Neural progenitor cell (in vitro differentiated cells): ENCODE results near the gene CAPN2.

Source experiments
- EZH2 ChIP-seq: fragments of 200-600 bp; sonication (generic); IDR thresholded peaks from 2 replicates; pipeline ENCODE4 v1.6.1; 2017; ENCODE audit warnings: antibody characterized with exemption, mild to moderate bottlenecking, moderate library complexity
- EZH2phosphoT487 ChIP-seq: fragments of 200-600 bp; sonication (generic); IDR thresholded peaks from 2 replicates; pipeline ENCODE4 v1.6.1; 2017; ENCODE audit warnings: antibody characterized with exemption
- TF ChIP-seq, protein P1 (sequence below): fragments of 200-600 bp; sonication (generic); IDR thresholded peaks from 2 replicates; pipeline ENCODE4 v1.5.1; 2017; ENCODE audit warnings: antibody characterized with exemption, mild to moderate bottlenecking

DNA sequence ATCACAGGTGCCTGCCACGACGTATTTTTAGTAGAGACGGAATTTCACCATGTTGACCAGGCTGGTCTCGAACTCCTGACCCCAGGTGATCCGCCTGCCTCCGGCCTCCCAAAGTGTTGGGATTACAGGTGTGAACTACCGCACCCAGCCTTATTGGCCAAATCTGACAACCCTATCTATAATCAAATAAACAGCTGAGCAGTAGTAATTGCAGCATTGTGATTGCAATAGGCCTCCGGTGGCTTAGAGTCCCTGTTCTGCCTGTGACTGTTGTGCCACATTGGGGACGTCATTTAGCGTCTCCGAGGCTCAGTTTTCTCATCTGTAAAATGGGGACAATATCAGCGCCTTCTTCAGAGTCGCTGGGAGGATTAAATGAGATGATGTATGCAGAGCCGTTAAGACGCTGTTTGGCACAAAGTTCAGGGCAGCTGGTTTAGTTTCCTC is 569 bp upstream of the CAPN2 start:
- TF ChIP-seq, protein P1, sequence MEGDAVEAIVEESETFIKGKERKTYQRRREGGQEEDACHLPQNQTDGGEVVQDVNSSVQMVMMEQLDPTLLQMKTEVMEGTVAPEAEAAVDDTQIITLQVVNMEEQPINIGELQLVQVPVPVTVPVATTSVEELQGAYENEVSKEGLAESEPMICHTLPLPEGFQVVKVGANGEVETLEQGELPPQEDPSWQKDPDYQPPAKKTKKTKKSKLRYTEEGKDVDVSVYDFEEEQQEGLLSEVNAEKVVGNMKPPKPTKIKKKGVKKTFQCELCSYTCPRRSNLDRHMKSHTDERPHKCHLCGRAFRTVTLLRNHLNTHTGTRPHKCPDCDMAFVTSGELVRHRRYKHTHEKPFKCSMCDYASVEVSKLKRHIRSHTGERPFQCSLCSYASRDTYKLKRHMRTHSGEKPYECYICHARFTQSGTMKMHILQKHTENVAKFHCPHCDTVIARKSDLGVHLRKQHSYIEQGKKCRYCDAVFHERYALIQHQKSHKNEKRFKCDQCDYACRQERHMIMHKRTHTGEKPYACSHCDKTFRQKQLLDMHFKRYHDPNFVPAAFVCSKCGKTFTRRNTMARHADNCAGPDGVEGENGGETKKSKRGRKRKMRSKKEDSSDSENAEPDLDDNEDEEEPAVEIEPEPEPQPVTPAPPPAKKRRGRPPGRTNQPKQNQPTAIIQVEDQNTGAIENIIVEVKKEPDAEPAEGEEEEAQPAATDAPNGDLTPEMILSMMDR: no peak
- TF ChIP-seq EZH2phosphoT487 (no peak), EZH2 (no peak)
